Neutrophil (primary cell): Measurements from ENCODE around the gene NGLY1.

ENCODE experiments used
- H3K27ac ChIP-seq: fragments of 200-600 bp; sonication (generic); 2 replicates; pipeline ENCODE4 v1.5.1; 2016; ENCODE audit warnings: mild to moderate bottlenecking, moderate library complexity
- H3K27me3 ChIP-seq: fragments of 200-600 bp; sonication (generic); 2 replicates; pipeline ENCODE4 v1.6.0; 2016; ENCODE audit warnings: mild to moderate bottlenecking
- H3K36me3 ChIP-seq: fragments of 200-600 bp; sonication (generic); 2 replicates; pipeline ENCODE4 v1.5.1; 2017
- H3K4me1 ChIP-seq, 2 experiments: fragments of 200-600 bp in 1 of 2; sonication (generic) in 1 of 2; 1 replicate in 1 of 2; 2 replicates in 1 of 2; pipeline versions ENCODE4 v1.5.1 to v1.6.1; 2013 to 2016; ENCODE audit warnings: low read depth in 1 of 2, low read length in 1 of 2, mild to moderate bottlenecking in 1 of 2, moderate library complexity in 1 of 2; ENCODE audit not compliant: control insufficient read depth in 1 of 2, insufficient read depth in 1 of 2
- H3K4me3 ChIP-seq, 2 experiments: fragments of 200-600 bp in 1 of 2; sonication (generic) in 1 of 2; 1 replicate in 1 of 2; 2 replicates in 1 of 2; pipeline ENCODE4 v1.5.1; 2013 to 2016; ENCODE audit warnings: low read depth in 1 of 2, low read length in 1 of 2, mild to moderate bottlenecking in 1 of 2, moderate library complexity in 1 of 2
- H3K9me3 ChIP-seq: fragments of 200-600 bp; sonication (generic); 2 replicates; pipeline ENCODE4 v1.5.1; 2016
- CTCF ChIP-seq: fragments of 200-600 bp; sonication (generic); IDR thresholded peaks from 2 replicates; pipeline ENCODE4 v1.5.1; 2016; ENCODE audit warnings: antibody characterized with exemption

The NGLY1 gene

GRCh38 chr3:25708036-25708435, 75.2 kb downstream of the NGLY1 start:
- TF ChIP-seq CTCF: no peak

GRCh38 chr3:25707268-25707926, 75.8 kb downstream of the NGLY1 start:
- no peak overlapping the region for H3K4me3 ChIP-seq
- H3K4me1 ChIP-seq: no peaks in the 10 kb centered on the region
- H3K27me3 ChIP-seq: no peaks in the 10 kb centered on the region
- H3K9me3 ChIP-seq: no peaks in the 10 kb centered on the region
- H3K27ac ChIP-seq: no peak overlapping the region
- H3K36me3 ChIP-seq: no peaks in the 10 kb centered on the region
- TF ChIP-seq CTCF: no peak

More at GRCh38 chr3:25708036-25708435, 75.2 kb downstream of the NGLY1 start:
- no peak overlapping the region for H3K4me3 ChIP-seq
- no peaks in the 10 kb centered on the region for H3K4me1 ChIP-seq
- no peaks in the 10 kb centered on the region for H3K27me3 ChIP-seq
- H3K9me3 ChIP-seq: no peaks in the 10 kb centered on the region
- no peaks in the 10 kb centered on the region for H3K36me3 ChIP-seq
- H3K27ac ChIP-seq: no peak overlapping the region

GRCh38 chr3:25706213-25706612, 77.0 kb downstream of the NGLY1 start:
- H3K4me3 ChIP-seq: no peak overlapping the region
- H3K4me1 ChIP-seq: no peaks in the 10 kb centered on the region
- H3K36me3 ChIP-seq: no peaks in the 10 kb centered on the region
- TF ChIP-seq CTCF: no peak
- H3K27me3 ChIP-seq: no peaks in the 10 kb centered on the region
- no peaks in the 10 kb centered on the region for H3K9me3 ChIP-seq
- H3K27ac ChIP-seq: no peak overlapping the region

- no peak for TF ChIP-seq CTCF
- no peak overlapping the region for H3K27ac ChIP-seq
- no peak overlapping the region for H3K4me3 ChIP-seq
- no peaks in the 10 kb centered on the region for H3K27me3 ChIP-seq
- no peaks in the 10 kb centered on the region for H3K4me1 ChIP-seq
- no peaks in the 10 kb centered on the region for H3K9me3 ChIP-seq
- no peaks in the 10 kb centered on the region for H3K36me3 ChIP-seq
These were observed 85.7 kb downstream of the NGLY1 start for GRCh38 chr3:25697553-25697952.

GRCh38 chr3:25695731-25696420, 87.4 kb downstream of the NGLY1 start:
- H3K9me3 ChIP-seq: no peaks in the 10 kb centered on the region
- H3K27me3 ChIP-seq: no peaks in the 10 kb centered on the region
- no peaks in the 10 kb centered on the region for H3K36me3 ChIP-seq
- no peak overlapping the region for H3K27ac ChIP-seq
- no peaks in the 10 kb centered on the region for H3K4me1 ChIP-seq
- no peak for TF ChIP-seq CTCF
- H3K4me3 ChIP-seq: no peak overlapping the region
